ENCODE results near the gene SOX15.

- TF ChIP-seq CTCF (IDR thresholded peaks at IDR 0.05) (no peak), POLR2A (IDR thresholded peaks at IDR 0.05) (no peak), EP300 (IDR thresholded peaks at IDR 0.05) (no peak)
These were observed 13.4 kb downstream of the SOX15 start for GRCh38 chr17:7576432-7576937.
